ENCODE measurements around the gene RBL1. TPM values are rescaled to one million over a fixed set of nuclear protein-coding genes. Genes with fewer than 3 reads are reported as not detected.
"Not testable (repeated sequence)": the region's sequence is repeated elsewhere in the genome, so short reads cannot be mapped to it uniquely, and the experiment has no call there.

The RBL1 gene
- total and polyA plus RNA-seq, 12 donors: 0.97 to 6.5 (median 3.8) TPM

DNA sequence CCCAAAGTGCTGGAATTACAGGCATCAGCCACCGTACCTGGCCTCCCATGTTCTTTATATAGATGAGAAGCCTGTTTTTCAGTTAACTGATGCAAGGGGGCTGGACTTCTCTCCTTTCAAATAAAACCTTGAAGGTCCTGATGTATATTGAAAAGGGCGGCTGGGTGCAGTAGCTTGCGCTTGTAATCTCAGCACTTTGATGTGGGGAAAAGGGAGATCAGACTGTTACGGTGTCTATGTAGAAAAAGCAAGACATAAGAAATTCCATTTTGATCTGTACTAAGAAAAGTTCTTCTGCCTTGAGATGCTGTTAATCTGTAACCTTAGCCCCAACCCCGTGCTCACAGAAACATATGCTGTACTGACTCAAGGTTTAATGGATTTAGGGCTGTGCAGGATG is 128.2 kb downstream of the RBL1 start:
- no peaks in the 10 kb centered on the region for H3K36me3 ChIP-seq
- H3K4me1 ChIP-seq: peaks cover 0 to 29% (median 0%) of the 10 kb centered on the region in 9 donors
- H3K27ac ChIP-seq: no peak overlapping the region
- no peak overlapping the region for H3K4me3 ChIP-seq
- WGBS, 2 donors: 91% methylated on average over 5 of the region's 5 CpGs
- TF ChIP-seq CTCF (IDR thresholded peaks at IDR 0.05): no peak
- peaks cover 0 to 3% (median 0%) of the 10 kb centered on the region in 11 donors for H3K9me3 ChIP-seq
- ATAC-seq: no peak
- no peaks in the 10 kb centered on the region for H3K27me3 ChIP-seq
- intact Hi-C loops (cut with DNase I): no loop called here
- no peak for DNase-seq

- H3K36me3 ChIP-seq; H3K4me3 ChIP-seq; DNase-seq; H3K27me3 ChIP-seq; intact Hi-C loops (cut with DNase I); H3K27ac ChIP-seq; ATAC-seq; H3K9me3 ChIP-seq: not testable (repeated sequence)
- WGBS, 2 donors: 92 to 98% methylated on average over 3 of the region's 3 CpGs
- H3K4me1 ChIP-seq: peaks cover 0 to 29% (median 0%) of the 10 kb centered on the region in 9 donors
Observed at GRCh38 chr20:36966965-36967364, 128.8 kb downstream of the RBL1 start.

DNA sequence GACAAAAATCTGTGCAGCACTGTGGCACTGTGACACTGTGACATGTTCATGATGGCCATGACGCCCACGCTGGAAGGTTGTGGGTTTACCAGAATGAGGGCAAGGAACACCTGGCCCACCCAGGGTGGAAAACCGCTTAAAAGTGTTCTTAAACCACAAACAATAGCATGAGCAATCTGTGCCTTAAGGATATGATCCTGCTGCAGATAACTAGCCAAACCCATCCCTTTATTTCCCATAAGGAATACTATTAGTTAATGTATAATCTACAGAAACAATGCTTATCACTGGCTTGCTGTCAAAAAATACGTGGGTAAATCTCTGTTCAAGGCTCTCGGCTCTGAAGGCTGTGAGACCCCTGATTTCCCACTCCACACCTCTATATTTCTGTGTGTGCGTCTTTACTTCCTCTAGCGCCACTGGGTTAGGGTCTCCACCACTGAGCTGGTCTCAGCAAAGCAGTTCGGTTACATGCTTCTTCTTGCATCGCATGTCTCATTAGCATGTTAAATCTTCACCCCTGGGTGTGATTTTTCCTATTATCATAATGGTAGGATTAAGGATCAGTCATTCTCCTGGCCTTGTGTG is 133.3 kb downstream of the RBL1 start:
- intact Hi-C loops (cut with DNase I); DNase-seq; H3K4me3 ChIP-seq; H3K9me3 ChIP-seq; H3K36me3 ChIP-seq; H3K27me3 ChIP-seq; ATAC-seq; H3K27ac ChIP-seq: not testable (repeated sequence)
- 80 to 87% methylated on average over 9 of the region's 9 CpGs for WGBS, 2 donors
- H3K4me1 ChIP-seq: peaks cover 0 to 15% (median 0%) of the 10 kb centered on the region in 9 donors

- Histone ChIP-seq H3K4me3 (no peak overlapping the region), H3K27me3 (no peaks in the 10 kb centered on the region), H3K4me1 (peaks cover 0 to 47% (median 0%) of the 10 kb centered on the region in 9 donors), H3K36me3 (no peaks in the 10 kb centered on the region), H3K27ac (peak overlapping the region in 1 of 10 donors; percentile 76), H3K9me3 (peaks cover 0 to 10% (median 0%) of the 10 kb centered on the region in 11 donors)
- DNase-seq (no peak), ATAC-seq (no peak)
- no peak for TF ChIP-seq CTCF (IDR thresholded peaks at IDR 0.05)
- 84 to 87% methylated on average over 4 of the region's 4 CpGs for WGBS, 2 donors
- intact Hi-C loops (cut with DNase I): no loop called here
Observed at GRCh38 chr20:36959242-36959641, 136.6 kb downstream of the RBL1 start.

GRCh38 chr20:36957875-36958667 is 137.7 kb downstream of the RBL1 start:
- no peak for DNase-seq
- intact Hi-C loops (cut with DNase I): no loop called here

More at GRCh38 chr20:36957875-36958667, 137.7 kb downstream of the RBL1 start:
- H3K27me3 ChIP-seq: no peaks in the 10 kb centered on the region
- H3K36me3 ChIP-seq: no peaks in the 10 kb centered on the region
- H3K4me3 ChIP-seq: no peak overlapping the region
- ATAC-seq: peak in 7 of 8 donors; percentile 64 to 79 (median 73)
- H3K9me3 ChIP-seq: peaks cover 0 to 10% (median 0%) of the 10 kb centered on the region in 11 donors
- no peak for TF ChIP-seq CTCF (IDR thresholded peaks at IDR 0.05)
- whole genome bisulfite sequencing, 2 donors: 88 to 89% methylated on average over 10 of the region's 10 CpGs
- peaks cover 0 to 50% (median 0%) of the 10 kb centered on the region in 9 donors for H3K4me1 ChIP-seq
- H3K27ac ChIP-seq: peak overlapping the region in 1 of 10 donors; percentile 83

Measured in heart right ventricle (tissue), 16 donors.